H9 (cell line): Measurements from ENCODE around the gene GNAS. TPM values are rescaled to one million over a fixed set of nuclear protein-coding genes. Genes with fewer than 3 reads are reported as not detected.

Source experiments
- DNase-seq: peaks from one replicate; pipeline ENCODE4 v3.0.0-alpha.2; 2017
- H2AFZ ChIP-seq: one replicate; pipeline ENCODE4 v1.6.1; 2013; ENCODE audit warnings: mild to moderate bottlenecking, low read length, control low read depth, moderate library complexity
- H2AK5ac ChIP-seq: 2 replicates; pipeline ENCODE4 v1.6.1; 2013; ENCODE audit warnings: low read length, control low read depth, mixed read lengths; ENCODE audit not compliant: insufficient read length
- H2BK120ac ChIP-seq: one replicate; pipeline ENCODE4 v1.6.1; 2013; ENCODE audit warnings: low read depth, mild to moderate bottlenecking, low read length, control low read depth, inconsistent platforms; ENCODE audit not compliant: poor library complexity, severe bottlenecking
- H2BK12ac ChIP-seq: 2 replicates; pipeline ENCODE4 v1.6.1; 2013; ENCODE audit warnings: low read length, control low read depth, mixed read lengths, low read depth; ENCODE audit not compliant: insufficient read length
- H2BK15ac ChIP-seq: 2 replicates; pipeline ENCODE4 v1.6.1; 2013; ENCODE audit warnings: low read depth, low read length, control low read depth
- H2BK20ac ChIP-seq: one replicate; pipeline ENCODE4 v1.6.1; 2013; ENCODE audit warnings: low read depth, mild to moderate bottlenecking, low read length, control low read depth, inconsistent platforms; ENCODE audit not compliant: poor library complexity, severe bottlenecking
- H2BK5ac ChIP-seq: 2 replicates; pipeline ENCODE4 v1.6.1; 2013; ENCODE audit warnings: low read length, control low read depth, mixed read lengths; ENCODE audit not compliant: insufficient read length
- H3K14ac ChIP-seq: 2 replicates; pipeline ENCODE4 v1.6.1; 2013; ENCODE audit warnings: low read length, control low read depth; ENCODE audit not compliant: insufficient read depth
- H3K18ac ChIP-seq: 2 replicates; pipeline ENCODE4 v1.6.1; 2013; ENCODE audit warnings: low read depth, mild to moderate bottlenecking, mixed read lengths, low read length, control low read depth; ENCODE audit not compliant: insufficient read length
- H3K23ac ChIP-seq: 2 replicates; pipeline ENCODE4 v1.6.1; 2013; ENCODE audit warnings: low read length, control low read depth, mixed read lengths, low read depth; ENCODE audit not compliant: insufficient read length
- H3K23me2 ChIP-seq: 2 replicates; pipeline ENCODE4 v1.6.1; 2013; ENCODE audit warnings: low read depth, mild to moderate bottlenecking, mixed read lengths, low read length, control low read depth; ENCODE audit not compliant: insufficient read length, poor library complexity, severe bottlenecking
- H3K27ac ChIP-seq: 2 replicates; pipeline ENCODE4 v1.5.1; 2013; ENCODE audit warnings: low read length, control low read depth, mixed read lengths, low read depth; ENCODE audit not compliant: insufficient read length
- H3K27me3 ChIP-seq: 2 replicates; pipeline ENCODE4 v1.6.1; 2013; ENCODE audit warnings: low read length, control low read depth, inconsistent platforms; ENCODE audit not compliant: insufficient read depth
- H3K4ac ChIP-seq: 2 replicates; pipeline ENCODE4 v1.6.1; 2013; ENCODE audit warnings: low read depth, mild to moderate bottlenecking, control low read depth, inconsistent platforms, low read length, moderate library complexity
- H3K4me1 ChIP-seq: 2 replicates; pipeline ENCODE4 v1.6.1; 2013; ENCODE audit warnings: low read length, control low read depth, inconsistent platforms; ENCODE audit not compliant: insufficient read depth
- H3K4me2 ChIP-seq: 2 replicates; pipeline ENCODE4 v1.6.1; 2013; ENCODE audit warnings: low read length, control low read depth, mixed read lengths; ENCODE audit not compliant: insufficient read length, insufficient read depth
- H3K56ac ChIP-seq: 2 replicates; pipeline ENCODE4 v1.6.1; 2013; ENCODE audit warnings: low read depth, mild to moderate bottlenecking, mixed read lengths, low read length, control low read depth; ENCODE audit not compliant: insufficient read length
- H3K79me1 ChIP-seq: 2 replicates; pipeline ENCODE4 v1.6.1; 2013; ENCODE audit warnings: low read depth, mild to moderate bottlenecking, moderate library complexity, low read length, control low read depth, inconsistent platforms; ENCODE audit not compliant: insufficient read depth, poor library complexity, severe bottlenecking
- H3K79me2 ChIP-seq: 2 replicates; pipeline ENCODE4 v1.6.1; 2013; ENCODE audit warnings: low read length, control low read depth, inconsistent platforms; ENCODE audit not compliant: insufficient read depth
- H3K9ac ChIP-seq: 2 replicates; pipeline ENCODE4 v1.6.1; 2013; ENCODE audit warnings: low read length, control low read depth, mixed read lengths; ENCODE audit not compliant: insufficient read length; ENCODE audit errors: extremely low read depth
- H3K9me3 ChIP-seq: one replicate; pipeline ENCODE4 v1.6.1; 2013; ENCODE audit warnings: low read depth, low read length, inconsistent platforms; ENCODE audit not compliant: control insufficient read depth
- H3T11ph ChIP-seq: one replicate; pipeline ENCODE4 v1.6.1; 2013; ENCODE audit warnings: mild to moderate bottlenecking, low read length, control low read depth, inconsistent platforms
- H4K20me1 ChIP-seq: one replicate; pipeline ENCODE4 v1.6.1; 2013; ENCODE audit not compliant: control insufficient read depth, insufficient read length, insufficient read depth
- H4K5ac ChIP-seq: 2 replicates; pipeline ENCODE4 v1.6.1; 2013; ENCODE audit warnings: low read depth, mild to moderate bottlenecking, mixed read lengths, low read length, control low read depth; ENCODE audit not compliant: insufficient read length
- H4K8ac ChIP-seq: replicated peaks from 2 replicates; pipeline ENCODE4 v1.6.1; 2013; ENCODE audit warnings: low read length, control low read depth, mixed read lengths, low read depth; ENCODE audit not compliant: insufficient read length
- H4K91ac ChIP-seq: 2 replicates; pipeline ENCODE4 v1.6.1; 2013; ENCODE audit warnings: low read depth, mild to moderate bottlenecking, moderate library complexity, mixed read lengths, low read length, control low read depth; ENCODE audit not compliant: insufficient read length
- H3K27ac Mint-ChIP-seq, 3 experiments: 2 replicates in 2 of 3; 3 replicates in 1 of 3; pipeline ENCODE4 v1.8.0; 2020 to 2021; ENCODE audit warnings: mixed read lengths in 3 of 3, mild to moderate bottlenecking in 1 of 3, moderate library complexity in 1 of 3
- H3K27me3 Mint-ChIP-seq: 2 replicates; pipeline ENCODE4 v1.8.0; 2021; ENCODE audit warnings: low read depth, mild to moderate bottlenecking, moderate library complexity, mixed read lengths
- H3K36me3 Mint-ChIP-seq, 3 experiments: 2 replicates in 2 of 3; 3 replicates in 1 of 3; pipeline ENCODE4 v1.8.0; 2020 to 2021; ENCODE audit warnings: low read depth in 3 of 3, mixed read lengths in 3 of 3; ENCODE audit not compliant: insufficient read depth in 1 of 3
- H3K4me1 Mint-ChIP-seq, 2 experiments: 2 replicates each; pipeline ENCODE4 v1.8.0; 2020; ENCODE audit warnings: mixed read lengths in 2 of 2
- H3K4me3 Mint-ChIP-seq, 2 experiments: 2 replicates in 1 of 2; 3 replicates in 1 of 2; pipeline ENCODE4 v1.8.0; 2020 to 2021; ENCODE audit warnings: mild to moderate bottlenecking in 2 of 2, mixed read lengths in 2 of 2, moderate library complexity in 1 of 2
- H3K9me3 Mint-ChIP-seq, 2 experiments: 2 replicates in 1 of 2; 3 replicates in 1 of 2; pipeline ENCODE4 v1.8.0; 2020; ENCODE audit warnings: mild to moderate bottlenecking in 2 of 2, mixed read lengths in 2 of 2, moderate library complexity in 1 of 2
- CTCF ChIP-seq: fragments of 200-600 bp; sonication (generic); conservative IDR thresholded peaks from 3 replicates; pipeline ENCODE4 v1.8.0; 2021; ENCODE audit warnings: antibody characterized with exemption, mild to moderate bottlenecking
- WGBS: extraction: QIAGEN DNeasy Blood & Tissue Kit; methylation state at CpG from one replicate; pipeline ENCODE4 v1.1.7; 2013; ENCODE audit warnings: missing lambda C conversion rate, low lambda C conversion rate, mixed read lengths; ENCODE audit not compliant: insufficient read length; ENCODE audit errors: extremely low coverage; 5-methylcytosine and 5-hydroxymethylcytosine counted together
- total RNA-seq: library from RNA; stranded (reverse); gene quantifications from 2 replicates; pipeline ENCODE4 v1.2.1, GENCODE V29; 2021

Gene GNAS
- total RNA-seq, 1 experiment from 2014 or later: 920 TPM

GRCh38 chr20:58893355-58894120 is 41.0 kb downstream of the GNAS start:
- Histone ChIP-seq H3K4ac (no peak overlapping the region), H3K79me1 (no peaks in the 10 kb centered on the region), H4K91ac (no peak overlapping the region), H2BK5ac (no peak overlapping the region), H2BK20ac (no peak overlapping the region), H3K4me1 (peaks cover 10% of the 10 kb centered on the region), H2BK12ac (no peak overlapping the region), H3K79me2 (peaks cover 32% of the 10 kb centered on the region; the same call in 1 of the 2 replicates), H3K23ac (no peak overlapping the region), H4K5ac (no peak overlapping the region), H3K4me2 (peak overlapping the region; percentile 21), H3K14ac (no peak overlapping the region), H3K27ac (no peak overlapping the region), H4K8ac (no peak overlapping the region), H3K9me3 (no peaks in the 10 kb centered on the region), H3K56ac (no peak overlapping the region), H2BK120ac (no peak overlapping the region), H4K20me1 (no peaks in the 10 kb centered on the region), H2BK15ac (no peak overlapping the region), H3K27me3 (no peaks in the 10 kb centered on the region), H3K18ac (no peak overlapping the region), H3T11ph (no peak overlapping the region), H3K23me2 (peaks cover 3% of the 10 kb centered on the region), H2AFZ (no peak overlapping the region), H2AK5ac (no peak overlapping the region), H3K9ac (peak overlapping the region; percentile 51)
- peak overlapping the region; percentile 6 to 62 (median 6); a peak in 2 of 7 replicates for H3K27ac Mint-ChIP-seq
- no CpG with 5 or more reads among the region's 5 CpGs for WGBS
- TF ChIP-seq CTCF: no peak
- peak overlapping the region; percentile 75 to 96 for H3K4me3 Mint-ChIP-seq
- peaks cover 50 to 61% of the 10 kb centered on the region in 2 experiments for H3K4me1 Mint-ChIP-seq
- peaks cover 6 to 29% (median 22%) of the 10 kb centered on the region in 3 experiments; a peak in 6 of 7 replicates for H3K36me3 Mint-ChIP-seq
- peaks cover 2 to 3% of the 10 kb centered on the region in 2 experiments; a peak in 4 of 5 replicates for H3K9me3 Mint-ChIP-seq
- no peak for DNase-seq
- no peaks in the 10 kb centered on the region for H3K27me3 Mint-ChIP-seq
